Chondrocyte (in vitro differentiated cells): ENCODE results near the gene EML4. TPM values are rescaled to one million over a fixed set of nuclear protein-coding genes. Genes with fewer than 3 reads are reported as not detected.

Source experiments
- DNase-seq: peaks from one replicate; pipeline ENCODE4 v3.0.0; 2021; ENCODE audit warnings: mixed read lengths, low spot score
- H3K27ac Mint-ChIP-seq: one replicate; pipeline ENCODE4 v1.8.0; 2021; ENCODE audit warnings: mild to moderate bottlenecking, moderate library complexity, mixed read lengths; ENCODE audit not compliant: unreplicated experiment
- H3K27me3 Mint-ChIP-seq: 2 replicates; pipeline ENCODE4 v1.8.0; 2021; ENCODE audit warnings: low read depth, mixed read lengths
- H3K36me3 Mint-ChIP-seq: 2 replicates; pipeline ENCODE4 v1.8.0; 2021; ENCODE audit warnings: low read depth, mixed read lengths
- H3K4me1 Mint-ChIP-seq: 2 replicates; pipeline ENCODE4 v1.8.0; 2021; ENCODE audit warnings: low read depth, mild to moderate bottlenecking, mixed read lengths
- H3K4me3 Mint-ChIP-seq: one replicate; pipeline ENCODE4 v1.8.0; 2021; ENCODE audit warnings: mild to moderate bottlenecking, moderate library complexity, mixed read lengths; ENCODE audit not compliant: unreplicated experiment
- H3K9me3 Mint-ChIP-seq: 2 replicates; pipeline ENCODE4 v1.8.0; 2021; ENCODE audit warnings: low read depth, mixed read lengths
- CTCF ChIP-seq: fragments of 200-600 bp; sonication (generic); IDR thresholded peaks from 2 replicates; pipeline ENCODE4 v1.5.0; 2021; ENCODE audit warnings: antibody characterized with exemption, mild to moderate bottlenecking, moderate library complexity
- total RNA-seq: library from RNA; stranded (reverse); gene quantifications from 3 replicates; pipeline ENCODE4 v1.2.1, GENCODE V29; 2021

Gene EML4
- total RNA-seq, 1 donor from 2014 or later, result 50.0 TPM

- peak overlapping the region; percentile 0 for H3K4me3 Mint-ChIP-seq
- no peak for TF ChIP-seq CTCF
- no peak for DNase-seq
- H3K9me3 Mint-ChIP-seq, result no peaks in the 10 kb centered on the region
- no peaks in the 10 kb centered on the region for H3K36me3 Mint-ChIP-seq
- no peaks in the 10 kb centered on the region for H3K27me3 Mint-ChIP-seq
- peak overlapping the region; percentile 77 for H3K27ac Mint-ChIP-seq
- H3K4me1 Mint-ChIP-seq, result peaks cover 69% of the 10 kb centered on the region
Observed at GRCh38 chr2:42199626-42200025, 30.5 kb downstream of the EML4 start.

DNA sequence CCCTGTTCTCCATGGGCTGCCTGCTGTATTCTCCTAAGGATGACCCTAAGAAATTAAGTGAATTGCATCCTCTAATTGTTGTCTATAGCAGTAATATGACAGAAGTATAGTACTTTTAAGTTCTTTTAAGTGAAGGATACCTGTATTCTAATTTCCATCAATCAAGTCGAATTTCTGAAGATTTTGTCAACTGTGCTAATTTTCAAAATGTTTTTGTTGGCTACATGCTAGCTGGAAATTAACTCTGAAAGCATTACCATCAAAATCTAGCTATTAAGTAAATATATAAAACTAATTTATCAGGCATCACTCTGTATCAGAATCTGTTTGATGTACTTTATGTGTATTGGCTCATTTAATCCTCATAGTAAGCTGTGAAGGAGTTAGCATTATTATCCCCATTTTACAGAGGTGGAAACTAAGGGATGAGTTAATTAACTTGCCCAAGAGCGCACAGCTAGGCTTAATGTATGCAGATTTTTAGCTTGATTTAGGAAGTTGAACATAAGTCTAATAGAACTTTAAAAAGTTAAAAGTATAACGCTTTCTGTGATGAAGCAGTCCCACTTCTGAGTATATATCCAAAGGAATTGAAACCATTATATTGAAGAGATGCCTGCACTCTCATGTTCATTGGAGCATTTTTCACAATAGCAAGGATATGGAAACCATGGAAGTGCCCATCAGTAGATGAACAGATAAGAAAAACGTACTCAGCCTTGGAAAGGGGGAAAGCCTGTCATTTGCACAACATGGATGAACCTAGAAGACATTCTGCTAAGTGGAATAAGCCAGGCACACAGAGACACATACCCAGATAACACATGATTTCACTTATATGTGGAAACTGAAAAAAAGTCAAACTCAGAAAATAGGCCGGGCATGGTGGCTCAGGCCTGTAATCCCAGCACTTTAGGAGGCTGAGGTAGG, 32.0 kb downstream of the EML4 start:
- Mint-ChIP-seq H3K4me1 (peaks cover 71% of the 10 kb centered on the region), H3K36me3 (no peaks in the 10 kb centered on the region), H3K27me3 (no peaks in the 10 kb centered on the region), H3K9me3 (no peaks in the 10 kb centered on the region), H3K4me3 (no peak overlapping the region), H3K27ac (peak overlapping the region; percentile 77)
- no peak for DNase-seq
- TF ChIP-seq CTCF, result no peak

DNA sequence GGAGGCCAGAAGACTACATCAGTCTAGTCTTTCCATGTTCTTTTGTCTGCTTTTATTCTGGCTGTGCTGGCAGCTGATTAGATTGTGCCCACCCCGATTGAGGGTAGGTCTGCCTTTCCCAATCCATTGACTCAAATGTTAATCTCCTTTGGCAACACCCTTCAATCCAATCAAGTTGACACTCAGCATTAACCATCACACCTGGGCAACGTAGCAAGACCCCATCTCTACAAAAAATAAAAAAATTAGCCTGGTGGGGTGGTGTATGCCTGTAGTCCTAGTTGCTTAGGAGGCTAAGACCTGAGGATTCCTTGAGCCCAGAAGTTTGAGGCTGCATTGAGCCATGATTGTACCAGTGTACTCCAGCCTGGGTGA, 33.5 kb downstream of the EML4 start:
- no peaks in the 10 kb centered on the region for H3K27me3 Mint-ChIP-seq
- no peak for DNase-seq
- no peak overlapping the region for H3K4me3 Mint-ChIP-seq
- no peaks in the 10 kb centered on the region for H3K9me3 Mint-ChIP-seq
- peaks cover 63% of the 10 kb centered on the region for H3K4me1 Mint-ChIP-seq
- peak overlapping the region; percentile 36 for H3K27ac Mint-ChIP-seq
- no peak for TF ChIP-seq CTCF
- H3K36me3 Mint-ChIP-seq, result no peaks in the 10 kb centered on the region

DNA sequence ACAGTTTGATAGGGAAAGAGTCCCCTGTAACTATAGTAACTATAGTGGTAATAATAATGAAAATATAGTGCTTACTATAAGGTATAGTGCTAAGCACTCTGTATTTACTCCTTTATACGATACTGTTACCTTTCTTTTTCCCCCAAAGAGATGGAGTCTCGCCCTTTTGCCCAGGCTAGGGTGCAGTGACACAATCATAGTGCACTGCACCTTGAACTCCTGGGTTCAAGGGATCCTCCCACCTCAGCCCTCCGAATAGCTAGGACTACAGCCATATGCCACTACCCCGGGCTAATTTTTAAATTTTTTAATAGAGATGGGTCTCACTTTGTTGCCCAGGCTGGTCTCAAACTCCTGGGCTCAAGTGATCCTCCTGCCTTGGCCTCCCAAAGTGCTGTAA, 34.6 kb downstream of the EML4 start:
- H3K27ac Mint-ChIP-seq, result no peak overlapping the region
- TF ChIP-seq CTCF, result no peak
- H3K4me3 Mint-ChIP-seq, result no peak overlapping the region
- no peaks in the 10 kb centered on the region for H3K9me3 Mint-ChIP-seq
- DNase-seq, result no peak
- H3K4me1 Mint-ChIP-seq, result peaks cover 56% of the 10 kb centered on the region
- no peaks in the 10 kb centered on the region for H3K27me3 Mint-ChIP-seq
- H3K36me3 Mint-ChIP-seq, result no peaks in the 10 kb centered on the region

GRCh38 chr2:42205337-42205736, 36.2 kb downstream of the EML4 start:
- TF ChIP-seq CTCF, result no peak
- H3K4me3 Mint-ChIP-seq, result no peak overlapping the region
- H3K9me3 Mint-ChIP-seq, result no peaks in the 10 kb centered on the region
- no peaks in the 10 kb centered on the region for H3K36me3 Mint-ChIP-seq
- H3K27ac Mint-ChIP-seq, result peak overlapping the region; percentile 80
- peaks cover 45% of the 10 kb centered on the region for H3K4me1 Mint-ChIP-seq
- DNase-seq, result no peak
- no peaks in the 10 kb centered on the region for H3K27me3 Mint-ChIP-seq
